Transverse colon (tissue), 4 donors: ENCODE data around the gene HNRNPD. TPM values are rescaled to one million over a fixed set of nuclear protein-coding genes. Genes with fewer than 3 reads are reported as not detected.
A peak's percentile ranks its signal among the peaks of the same experiment; 100 is the strongest.
"Not testable (repeated sequence)": the region's sequence is repeated elsewhere in the genome, so short reads cannot be mapped to it uniquely, and the experiment has no call there.

Source experiments
- DNase-seq: peaks from one replicate; pipeline ENCODE4 v3.0.0-alpha.2; 2019
- H3K27ac ChIP-seq, 4 donors: fragments of 200-600 bp; sonication (generic); 2 replicates each; pipeline ENCODE4 v1.5.1; 2016 to 2018; ENCODE audit warnings: inconsistent platforms in 4 of 4
- H3K27me3 ChIP-seq: fragments of 200-600 bp; sonication (generic); 2 replicates; pipeline ENCODE4 v1.5.1; 2017; ENCODE audit warnings: inconsistent platforms
- H3K36me3 ChIP-seq, 4 donors: fragments of 200-600 bp; sonication (generic); 2 replicates each; pipeline ENCODE4 v1.5.1; 2017 to 2019; ENCODE audit warnings: inconsistent platforms in 4 of 4
- H3K4me1 ChIP-seq, 4 donors: fragments of 200-600 bp; sonication (generic); 2 replicates each; pipeline ENCODE4 v1.5.1; 2017 to 2020; ENCODE audit warnings: inconsistent platforms in 4 of 4
- H3K4me3 ChIP-seq, 4 donors: fragments of 200-600 bp; sonication (generic); 1 replicate in 1 of 4; 2 replicates in 3 of 4; pipeline versions ENCODE4 v1.5.1 to v1.6.1; 2017 to 2019; ENCODE audit warnings: inconsistent platforms in 4 of 4
- H3K9me3 ChIP-seq, 2 donors: fragments of 200-600 bp; sonication (generic); 2 replicates each; pipeline ENCODE4 v1.5.1; 2017 to 2019; ENCODE audit warnings: inconsistent platforms in 2 of 2
- EP300 ChIP-seq: sonication (generic); formaldehyde crosslinking; IDR thresholded peaks from one replicate; pipeline ENCODE4 v1.6.1; 2017; ENCODE audit warnings: antibody characterized with exemption, low read depth
- POLR2A ChIP-seq: fragments of 450-650 bp; IDR thresholded peaks from one replicate; pipeline ENCODE4 v1.6.1; 2016; ENCODE audit warnings: antibody characterized with exemption, mild to moderate bottlenecking, moderate library complexity
- POLR2AphosphoS5 ChIP-seq, 3 donors: sonication (generic); formaldehyde crosslinking; IDR thresholded peaks; one replicate each; pipeline ENCODE4 v1.6.1; 2016; ENCODE audit warnings: antibody characterized with exemption in 3 of 3
- WGBS, 2 donors: methylation state at CpG; one replicate each; pipeline ENCODE4 v1.1.5; 2018; ENCODE audit warnings: low coverage in 1 of 2; 5-methylcytosine and 5-hydroxymethylcytosine counted together
- in situ Hi-C, 4 donors: fragments of 200-750 bp; cut with MboI; loops; one replicate each; pipeline versions ENCODE4 v1.15.0 to v1.15.1; 2017; ENCODE audit warnings: low sequenced_read_pairs in 3 of 4, low pct_ligation_motif_present in 1 of 4, low pct_unique_long_range_greater_than_20kb in 1 of 4
- intact Hi-C: fragments of 100-400 bp; cut with DNase I; formaldehyde crosslinking; loops from one replicate; pipeline ENCODE4 v1.15.1; 2023; ENCODE audit warnings: low total_unique reads
- total RNA-seq, 4 donors: library from RNA; depleted of rRNA; stranded (reverse); fragments of >200 nt; gene quantifications; one replicate each; pipeline ENCODE4 v1.1.0, GENCODE V29; 2016
- TF ChIP-seq, protein P1 (sequence below), 5 experiments: fragments of 200-600 bp in 3 of 5; fragments of 450-650 bp in 2 of 5; sonication (generic) in 3 of 5; IDR thresholded peaks; 1 replicate in 2 of 5; 2 replicates in 3 of 5; pipeline ENCODE4 v1.5.1; 2016 to 2017; ENCODE audit warnings: antibody characterized with exemption in 5 of 5, inconsistent platforms in 3 of 5, mild to moderate bottlenecking in 2 of 5, moderate library complexity in 1 of 5

HNRNPD gene
- total RNA-seq, 4 donors from 2014 or later, result 61.4 to 213 (median 130) TPM

DNA sequence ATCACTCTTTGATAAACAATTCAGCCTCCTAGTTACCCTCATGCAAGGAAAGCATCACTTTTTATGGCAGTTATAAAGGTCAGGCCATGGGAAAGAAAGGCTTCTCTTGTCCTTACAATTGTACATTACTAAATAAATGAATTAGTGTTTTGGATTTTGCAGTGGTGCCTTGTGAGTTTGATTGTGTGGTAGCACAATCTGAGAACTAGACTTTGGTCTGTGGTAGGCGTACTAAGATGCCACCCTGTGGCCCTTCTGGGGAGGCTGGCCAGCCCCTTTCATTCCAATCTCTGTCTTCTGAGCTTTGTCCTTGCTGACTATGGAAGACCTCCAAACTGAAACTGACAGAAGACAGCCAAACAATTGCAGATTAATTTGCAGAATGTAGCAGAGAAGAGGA is 14.6 kb upstream of the HNRNPD start:
- in situ Hi-C loops, result no loop called here
- no peaks in the 10 kb centered on the region for H3K4me1 ChIP-seq
- H3K27ac ChIP-seq, result no peak overlapping the region
- DNase-seq, result no peak
- no peak for TF ChIP-seq EP300
- no peak for TF ChIP-seq POLR2A
- TF ChIP-seq, protein P1, sequence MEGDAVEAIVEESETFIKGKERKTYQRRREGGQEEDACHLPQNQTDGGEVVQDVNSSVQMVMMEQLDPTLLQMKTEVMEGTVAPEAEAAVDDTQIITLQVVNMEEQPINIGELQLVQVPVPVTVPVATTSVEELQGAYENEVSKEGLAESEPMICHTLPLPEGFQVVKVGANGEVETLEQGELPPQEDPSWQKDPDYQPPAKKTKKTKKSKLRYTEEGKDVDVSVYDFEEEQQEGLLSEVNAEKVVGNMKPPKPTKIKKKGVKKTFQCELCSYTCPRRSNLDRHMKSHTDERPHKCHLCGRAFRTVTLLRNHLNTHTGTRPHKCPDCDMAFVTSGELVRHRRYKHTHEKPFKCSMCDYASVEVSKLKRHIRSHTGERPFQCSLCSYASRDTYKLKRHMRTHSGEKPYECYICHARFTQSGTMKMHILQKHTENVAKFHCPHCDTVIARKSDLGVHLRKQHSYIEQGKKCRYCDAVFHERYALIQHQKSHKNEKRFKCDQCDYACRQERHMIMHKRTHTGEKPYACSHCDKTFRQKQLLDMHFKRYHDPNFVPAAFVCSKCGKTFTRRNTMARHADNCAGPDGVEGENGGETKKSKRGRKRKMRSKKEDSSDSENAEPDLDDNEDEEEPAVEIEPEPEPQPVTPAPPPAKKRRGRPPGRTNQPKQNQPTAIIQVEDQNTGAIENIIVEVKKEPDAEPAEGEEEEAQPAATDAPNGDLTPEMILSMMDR (IDR thresholded peaks at IDR 0.05), result peak in 1 of 5 experiments; percentile 17
- TF ChIP-seq POLR2AphosphoS5 (IDR thresholded peaks at IDR 0.05), result no peak
- 59% methylated on average over 1 of the region's 1 CpG; no CpG with 5 or more reads in 1 of the 2 donors for WGBS, 2 donors
- no peak overlapping the region for H3K4me3 ChIP-seq
- no peaks in the 10 kb centered on the region for H3K36me3 ChIP-seq
- H3K9me3 ChIP-seq, result no peaks in the 10 kb centered on the region
- intact Hi-C loops, result no loop called here
- no peaks in the 10 kb centered on the region for H3K27me3 ChIP-seq

DNA sequence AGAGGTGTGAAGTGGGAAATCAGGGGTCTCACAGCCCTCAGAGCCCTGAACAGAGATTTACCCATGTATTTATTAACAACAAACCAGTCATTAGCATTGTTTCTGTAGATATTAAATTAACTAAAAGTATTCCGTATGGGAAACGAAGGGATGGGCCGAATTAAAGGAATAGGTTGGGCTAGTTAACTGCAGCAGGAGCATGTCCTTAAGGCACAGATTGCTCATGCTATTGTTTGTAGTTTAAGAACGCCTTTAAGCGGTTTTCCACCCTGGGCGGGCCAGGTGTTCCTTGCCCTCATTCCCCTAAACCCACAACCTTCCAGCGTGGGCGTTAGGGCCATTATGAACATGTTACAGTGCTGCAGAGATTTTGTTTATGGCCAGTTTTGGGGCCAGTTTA is 12.5 kb upstream of the HNRNPD start:
- H3K4me3 ChIP-seq, H3K4me1 ChIP-seq, H3K9me3 ChIP-seq, H3K27ac ChIP-seq, H3K36me3 ChIP-seq, in situ Hi-C loops, H3K27me3 ChIP-seq, intact Hi-C loops, DNase-seq: not testable (repeated sequence)
- WGBS, 2 donors, result 92 to 100% methylated on average over 3 to 8 of the region's 8 CpGs

DNA sequence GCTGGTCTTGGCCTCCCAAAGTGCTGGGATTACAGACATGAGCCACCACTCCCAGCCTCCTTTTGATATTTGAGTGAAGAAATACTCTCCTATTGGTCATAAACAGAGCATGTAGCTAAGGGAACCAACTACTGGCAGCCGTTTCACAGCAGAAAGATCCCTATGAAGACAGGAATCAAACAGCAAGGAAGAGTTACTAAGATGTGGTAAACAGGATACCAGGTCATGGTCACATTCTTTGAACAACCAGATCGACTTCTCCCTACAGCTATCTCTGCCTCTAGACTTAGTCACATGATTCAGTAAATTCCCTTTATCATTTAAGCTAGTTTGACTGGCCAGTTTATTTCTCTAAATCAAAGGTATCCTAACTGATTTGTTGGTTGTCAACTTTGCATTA is 9.0 kb upstream of the HNRNPD start:
- H3K27me3 ChIP-seq, result no peaks in the 10 kb centered on the region
- in situ Hi-C loops (no loop called here), intact Hi-C loops (no loop called here)
- H3K4me3 ChIP-seq, result no peak overlapping the region
- DNase-seq, result no peak
- H3K4me1 ChIP-seq, result no peaks in the 10 kb centered on the region
- TF ChIP-seq EP300 (no peak), POLR2AphosphoS5 (IDR thresholded peaks at IDR 0.05) (no peak), POLR2A (no peak)
- TF ChIP-seq, protein P1 (IDR thresholded peaks at IDR 0.05), result no peak
- H3K9me3 ChIP-seq, result no peaks in the 10 kb centered on the region
- WGBS, 2 donors, result 68 to 80% methylated on average over 1 to 2 of the region's 2 CpGs
- no peak overlapping the region for H3K27ac ChIP-seq
- H3K36me3 ChIP-seq, result no peaks in the 10 kb centered on the region

DNA sequence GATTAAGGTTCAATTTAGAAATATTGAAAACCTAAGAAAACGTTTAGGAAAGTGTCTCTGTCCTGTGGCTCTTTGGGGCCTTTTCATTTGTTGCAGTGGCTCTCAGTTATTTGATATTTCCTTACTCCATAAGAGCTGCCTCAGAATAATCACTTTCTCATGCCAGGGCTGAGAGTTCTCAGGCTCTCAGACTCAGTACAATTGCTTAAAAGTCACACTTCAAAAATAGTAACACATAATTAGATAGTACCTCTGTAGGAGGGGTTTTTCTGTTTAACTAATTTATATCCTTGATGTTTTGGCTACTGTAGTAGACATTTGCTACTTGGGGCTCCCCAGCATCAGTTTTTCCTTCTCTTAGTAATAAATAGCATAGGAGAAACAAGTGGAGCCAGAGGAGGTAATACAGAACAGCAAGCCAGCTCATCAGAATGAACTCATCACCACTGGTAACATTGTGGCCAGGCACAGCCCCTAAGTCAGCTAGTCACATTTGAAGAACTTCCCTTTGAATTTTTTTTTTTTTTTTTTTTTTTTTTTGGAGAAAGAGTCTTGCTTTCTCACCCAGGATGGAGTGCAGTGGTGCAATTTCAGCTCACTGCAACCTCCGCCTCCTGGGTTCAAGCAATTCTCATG is 8.0 kb upstream of the HNRNPD start:
- WGBS, 2 donors, result 65 to 75% methylated on average over 2 of the region's 2 CpGs
- Histone ChIP-seq H3K27me3 (no peaks in the 10 kb centered on the region), H3K4me1 (no peaks in the 10 kb centered on the region), H3K9me3 (no peaks in the 10 kb centered on the region), H3K36me3 (no peaks in the 10 kb centered on the region), H3K27ac (no peak overlapping the region), H3K4me3 (no peak overlapping the region)
- DNase-seq, result no peak
- in situ Hi-C loops, result no loop called here
- intact Hi-C loops, result no loop called here
- TF ChIP-seq POLR2A (no peak), POLR2AphosphoS5 (IDR thresholded peaks at IDR 0.05) (no peak)

DNA sequence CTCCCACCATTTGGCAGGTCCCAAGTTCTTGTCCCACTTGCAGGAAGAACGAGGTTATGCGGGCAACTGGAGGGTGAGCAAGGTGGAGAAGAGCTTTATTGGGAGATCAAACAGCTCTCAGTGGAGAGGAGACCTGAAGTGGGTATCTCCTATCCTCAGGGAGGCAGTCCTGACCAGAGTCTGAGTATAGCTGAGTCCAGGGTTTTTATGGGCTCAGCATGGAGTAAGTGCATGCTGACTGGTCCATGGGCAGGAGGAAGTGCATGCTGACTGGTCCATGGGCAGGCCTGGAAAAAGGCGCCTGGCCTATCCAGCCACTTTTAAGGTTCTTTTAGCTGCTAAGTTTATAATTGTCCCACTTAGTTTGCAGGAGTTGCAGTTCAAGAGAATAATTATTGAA is 7.4 kb upstream of the HNRNPD start:
- H3K4me1 ChIP-seq, result peaks cover 0 to under 1% (median under 1%) of the 10 kb centered on the region in 4 donors
- H3K27me3 ChIP-seq, result no peaks in the 10 kb centered on the region
- in situ Hi-C loops (no loop called here), intact Hi-C loops (no loop called here)
- no peak overlapping the region for H3K4me3 ChIP-seq
- no peak overlapping the region for H3K27ac ChIP-seq
- no peaks in the 10 kb centered on the region for H3K9me3 ChIP-seq
- 100% methylated on average over 3 of the region's 3 CpGs for WGBS, 2 donors
- H3K36me3 ChIP-seq, result no peaks in the 10 kb centered on the region
- DNase-seq, result no peak
- TF ChIP-seq, protein P1 (IDR thresholded peaks at IDR 0.05), result no peak
- TF ChIP-seq POLR2AphosphoS5 (IDR thresholded peaks at IDR 0.05), result no peak
